Activated CD8-positive, alpha-beta memory T cell treated with anti-CD3 and anti-CD28 coated beads for 4 hours (primary cell): ENCODE data around the gene PGBD5.

Source experiments
- DNase-seq, 2 donors: peaks; one replicate each; pipeline ENCODE4 v3.0.0-alpha.2; 2020; ENCODE audit warnings: low read depth in 2 of 2

Gene PGBD5

GRCh38 chr1:230396966-230397365 is 29.2 kb downstream of the PGBD5 start:
- no peak for DNase-seq

- no peak for DNase-seq
These were observed 30.2 kb downstream of the PGBD5 start for GRCh38 chr1:230395932-230396331.

- no peak for DNase-seq
These were observed 31.4 kb downstream of the PGBD5 start for GRCh38 chr1:230394741-230395140.

- DNase-seq, result no peak
These were observed 32.0 kb downstream of the PGBD5 start for GRCh38 chr1:230394134-230394533.

GRCh38 chr1:230393722-230394121 is 32.4 kb downstream of the PGBD5 start:
- no peak for DNase-seq

GRCh38 chr1:230392920-230393521 is 33.1 kb downstream of the PGBD5 start:
- DNase-seq, result no peak

GRCh38 chr1:230392536-230392909 is 33.6 kb downstream of the PGBD5 start:
- no peak for DNase-seq

- DNase-seq, result no peak
These were observed 34.2 kb downstream of the PGBD5 start for GRCh38 chr1:230391776-230392535.

GRCh38 chr1:230390371-230390770 is 35.8 kb downstream of the PGBD5 start:
- no peak for DNase-seq

- no peak for DNase-seq
These were observed 38.3 kb downstream of the PGBD5 start for GRCh38 chr1:230387876-230388275.

GRCh38 chr1:230387296-230387695 is 38.8 kb downstream of the PGBD5 start:
- DNase-seq, result no peak

- DNase-seq, result no peak
These were observed 39.4 kb downstream of the PGBD5 start for GRCh38 chr1:230386637-230387262.

GRCh38 chr1:230385930-230386329 is 40.2 kb downstream of the PGBD5 start:
- no peak for DNase-seq

GRCh38 chr1:230385158-230385450 is 41.0 kb downstream of the PGBD5 start:
- DNase-seq, result no peak

- no peak for DNase-seq
These were observed 41.6 kb downstream of the PGBD5 start for GRCh38 chr1:230384380-230385157.

GRCh38 chr1:230383425-230383824 is 42.7 kb downstream of the PGBD5 start:
- no peak for DNase-seq

GRCh38 chr1:230382001-230382491 is 44.1 kb downstream of the PGBD5 start:
- no peak for DNase-seq

GRCh38 chr1:230381585-230381984 is 44.5 kb downstream of the PGBD5 start:
- DNase-seq, result no peak

- DNase-seq, result no peak
These were observed 45.1 kb downstream of the PGBD5 start for GRCh38 chr1:230381049-230381467.

GRCh38 chr1:230379928-230380327 is 46.2 kb downstream of the PGBD5 start:
- no peak for DNase-seq

GRCh38 chr1:230379462-230379861 is 46.7 kb downstream of the PGBD5 start:
- no peak for DNase-seq

- no peak for DNase-seq
These were observed 48.3 kb downstream of the PGBD5 start for GRCh38 chr1:230377851-230378250.
